GM21576 (cell line): Measurements from ENCODE around the gene ZNF585A.
A peak's percentile ranks its signal among the peaks of the same experiment; 100 is the strongest.
"Not testable (repeated sequence)": the region's sequence is repeated elsewhere in the genome, so short reads cannot be mapped to it uniquely, and the experiment has no call there.

Experiments
- ATAC-seq: cut with Tn5 transposase; IDR thresholded peaks from one replicate; pipeline ENCODE4 v1.9.1; 2021; ENCODE audit warnings: mild to moderate bottlenecking, moderate library complexity; ENCODE audit not compliant: unreplicated experiment

ZNF585A gene

DNA sequence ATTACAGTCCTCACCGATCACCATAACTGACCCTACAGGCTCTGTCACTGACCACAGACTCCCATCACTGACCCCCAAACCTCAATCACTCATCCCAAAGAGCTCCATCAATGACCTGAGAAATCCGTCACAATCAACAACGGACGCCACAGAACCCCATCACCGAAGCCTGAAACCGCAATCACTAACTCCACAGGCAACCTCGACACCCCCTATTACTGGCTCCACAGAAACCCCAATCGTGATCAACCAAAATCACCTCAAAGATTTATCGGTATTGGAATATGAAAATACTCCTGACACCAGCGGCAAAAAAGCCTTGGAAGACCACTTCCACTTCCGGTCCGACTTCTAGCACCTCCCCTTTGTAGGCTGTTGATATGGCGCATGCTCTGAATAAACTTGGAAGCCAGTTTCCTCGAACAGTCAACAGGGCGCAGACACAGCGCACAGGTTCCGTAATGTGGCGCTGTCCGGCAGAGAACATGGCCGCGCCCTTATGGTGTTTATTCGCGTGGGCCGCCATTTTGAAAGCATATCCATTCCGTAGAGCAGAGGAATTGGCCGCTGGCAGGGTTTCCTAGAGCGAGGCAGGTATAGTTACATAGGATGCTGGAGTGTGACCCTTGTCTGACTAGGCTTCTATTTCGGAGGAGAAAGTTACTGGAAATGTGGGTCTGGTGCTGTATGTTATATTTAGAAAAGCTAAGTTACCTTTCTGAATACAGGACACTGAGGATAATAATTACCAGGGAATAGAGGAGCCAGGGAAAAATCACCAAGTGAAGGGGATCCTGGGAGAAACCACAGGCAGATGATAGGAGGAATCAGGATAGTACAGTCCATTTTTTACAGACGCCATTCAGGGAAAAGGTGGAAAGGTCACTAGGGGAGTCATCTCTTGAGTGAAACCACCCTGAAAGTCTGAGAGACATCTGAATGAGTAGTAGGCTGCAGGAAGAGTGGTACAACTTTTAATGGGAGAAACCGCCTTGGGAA lies at the start of gene ZNF585A:
TSS of gene ZNF585A (minus strand) at position 328 of the 999 bp plus-strand sequence. CDS start 2,785 bp downstream, outside the sequence.
- peak; percentile 93 for ATAC-seq

GRCh38 chr19:37221136-37221535 lies 48.6 kb upstream of the ZNF585A start:
- ATAC-seq, result no peak

DNA sequence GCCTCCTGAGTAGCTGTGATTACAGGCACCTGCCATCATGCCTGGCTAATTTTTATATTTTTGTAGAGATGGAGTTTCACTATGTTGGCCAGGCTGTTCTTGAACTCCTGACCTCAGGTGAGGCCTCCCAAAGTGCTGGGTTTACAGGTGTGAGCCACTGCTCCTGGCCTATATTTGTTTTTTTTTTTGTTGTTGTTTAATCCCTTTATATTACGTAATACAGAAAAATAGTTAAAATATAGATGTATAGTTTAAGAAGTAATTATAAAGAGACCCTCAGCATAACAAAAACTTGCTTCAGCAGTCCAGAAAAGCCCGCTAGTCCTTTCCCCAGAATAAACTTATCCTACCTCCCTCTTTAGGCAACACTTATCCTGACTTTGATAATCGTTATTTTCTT lies 47.9 kb upstream of the ZNF585A start:
- no peak for ATAC-seq

DNA sequence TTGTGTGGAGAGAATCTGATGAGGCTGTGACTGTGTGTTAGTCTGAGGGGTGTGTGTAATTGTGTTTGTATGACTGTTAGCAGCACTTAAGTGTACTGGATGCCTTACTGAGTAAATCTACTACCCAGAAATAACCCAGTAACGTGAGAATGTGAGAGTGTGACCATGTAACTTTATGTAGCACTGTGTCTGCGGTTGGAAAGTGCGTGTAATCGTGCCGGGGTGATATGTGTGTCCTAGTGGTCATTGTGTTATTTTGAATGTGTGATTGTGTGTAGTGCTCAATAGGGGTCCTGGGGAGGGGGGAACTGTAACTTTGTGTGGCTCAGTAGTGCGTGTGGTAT lies 46.1 kb upstream of the ZNF585A start:
- no peak for ATAC-seq

DNA sequence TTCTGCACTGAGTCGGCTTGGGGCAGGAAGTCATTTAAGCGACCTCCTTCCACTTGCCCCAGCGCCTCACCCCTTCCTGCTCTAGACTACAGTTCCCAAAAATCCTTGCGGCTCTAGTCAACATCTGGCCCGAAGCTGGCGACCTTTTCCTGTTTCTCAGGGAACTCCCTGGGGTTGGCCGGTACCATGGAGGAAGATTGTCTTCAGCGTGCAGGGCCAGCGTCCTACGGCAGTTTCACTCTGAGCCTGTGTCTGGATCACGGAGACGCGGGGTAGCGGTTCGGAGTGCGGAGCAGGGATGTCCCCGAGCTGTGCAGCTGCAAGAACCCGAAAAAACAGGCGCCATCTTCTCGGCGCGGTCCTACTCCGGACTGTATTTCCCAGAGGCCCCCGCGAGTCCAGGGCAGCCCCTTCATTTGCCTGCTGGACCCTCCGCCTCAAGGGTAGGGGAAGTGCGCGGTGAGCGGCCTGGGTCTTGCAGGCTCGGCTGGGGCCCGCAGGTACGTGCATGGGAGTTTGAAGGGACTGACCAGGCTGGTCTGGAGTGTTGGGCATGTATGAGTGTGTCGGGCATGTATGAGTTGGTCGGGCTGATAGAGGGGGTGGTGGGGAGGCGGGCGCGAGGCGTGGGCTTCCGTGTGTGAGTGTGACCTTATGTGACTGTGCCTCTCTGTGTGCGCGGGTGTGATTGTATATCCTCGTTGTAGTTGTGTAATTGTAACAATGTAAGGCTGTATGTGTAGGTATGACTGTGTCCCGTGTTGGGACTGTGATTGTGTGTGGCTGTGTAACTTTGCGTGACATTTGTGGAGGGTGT lies 45.5 kb upstream of the ZNF585A start, which contains the start of gene ZNF383:
TSS of gene ZNF383 (plus strand) at position 440 of the 817 bp plus-strand sequence. CDS start 12,240 bp downstream, outside the sequence.
- peak; percentile 85 for ATAC-seq

DNA sequence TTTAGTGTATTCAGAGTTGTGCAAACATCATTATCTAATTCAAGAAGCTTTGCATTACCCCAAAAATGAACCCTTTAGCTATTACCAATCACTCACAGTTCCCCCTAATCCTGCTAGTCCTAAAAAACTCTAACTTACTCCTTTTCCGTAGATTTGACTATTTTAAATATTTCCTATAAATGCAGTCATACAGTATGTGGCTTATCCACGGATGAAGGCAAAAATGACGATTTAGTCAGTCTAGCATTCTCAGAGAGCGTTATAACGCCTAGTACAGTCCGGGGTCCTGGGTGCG lies 44.9 kb upstream of the ZNF585A start:
- no peak for ATAC-seq

DNA sequence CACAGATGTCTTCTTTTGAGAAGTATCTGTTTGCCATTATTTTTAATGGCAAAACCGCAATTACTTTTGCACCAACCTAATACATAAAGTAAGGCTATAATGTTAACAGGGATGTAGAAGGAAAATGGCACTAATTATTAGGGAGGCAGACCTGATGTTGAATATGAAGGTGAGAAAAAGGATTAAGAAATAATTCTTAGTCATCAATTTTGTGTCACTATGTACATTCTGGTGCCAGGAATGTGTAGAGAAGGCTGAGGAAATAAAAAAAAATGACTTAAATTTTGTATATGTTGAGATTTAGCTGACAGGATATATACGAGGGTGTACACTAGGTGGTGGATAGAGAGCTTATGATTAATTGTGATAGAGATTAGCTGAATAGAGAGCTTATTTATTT lies 25.3 kb upstream of the ZNF585A start:
- ATAC-seq, result no peak

- ATAC-seq, result not testable (repeated sequence)
These were observed 24.6 kb upstream of the ZNF585A start for GRCh38 chr19:37197115-37197514.

GRCh38 chr19:37195248-37195647 lies 22.8 kb upstream of the ZNF585A start:
- not testable (repeated sequence) for ATAC-seq

GRCh38 chr19:37186071-37186470 lies 13.6 kb upstream of the ZNF585A start:
- ATAC-seq, result not testable (repeated sequence)

- ATAC-seq, result no peak
These were observed 6.9 kb downstream of the ZNF585A start for GRCh38 chr19:37165635-37166034.

GRCh38 chr19:37160153-37160552 lies 12.3 kb downstream of the ZNF585A start:
- no peak for ATAC-seq

GRCh38 chr19:37148214-37148613 lies 24.3 kb downstream of the ZNF585A start:
- no peak for ATAC-seq

GRCh38 chr19:37136111-37136510 lies 36.4 kb downstream of the ZNF585A start:
- ATAC-seq, result no peak

GRCh38 chr19:37128821-37129177 lies 43.7 kb downstream of the ZNF585A start:
- no peak for ATAC-seq

DNA sequence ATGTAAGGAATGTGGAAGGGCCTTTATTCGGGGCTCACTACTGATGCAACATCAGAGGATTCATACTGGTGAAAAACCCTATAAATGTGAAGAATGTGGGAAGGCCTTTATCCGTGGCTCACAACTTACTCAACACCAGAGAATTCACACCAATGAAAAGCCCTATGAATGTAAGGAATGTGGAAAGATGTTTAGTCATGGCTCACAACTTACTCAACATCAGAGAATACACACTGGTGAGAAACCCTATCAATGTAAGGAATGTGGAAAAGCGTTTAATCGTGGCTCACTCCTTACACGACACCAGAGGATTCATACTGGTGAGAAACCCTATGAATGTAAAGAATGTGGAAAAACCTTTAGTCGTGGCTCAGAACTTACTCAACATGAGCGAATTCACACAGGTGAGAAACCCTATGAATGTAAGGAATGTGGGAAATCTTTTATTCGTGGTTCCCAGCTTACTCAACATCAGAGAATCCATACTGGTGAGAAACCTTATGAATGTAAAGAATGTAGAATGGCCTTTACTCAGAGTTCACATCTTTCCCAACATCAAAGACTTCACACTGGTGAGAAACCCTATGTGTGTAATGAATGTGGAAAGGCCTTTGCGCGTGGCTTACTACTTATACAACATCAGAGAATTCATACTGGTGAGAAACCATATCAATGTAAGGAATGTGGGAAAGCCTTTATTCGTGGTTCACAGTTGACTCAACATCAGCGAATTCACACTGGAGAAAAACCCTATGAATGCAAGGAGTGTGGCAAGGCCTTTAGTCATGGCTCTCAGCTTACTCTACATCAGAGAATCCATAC lies 44.3 kb downstream of the ZNF585A start:
- no peak for ATAC-seq

DNA sequence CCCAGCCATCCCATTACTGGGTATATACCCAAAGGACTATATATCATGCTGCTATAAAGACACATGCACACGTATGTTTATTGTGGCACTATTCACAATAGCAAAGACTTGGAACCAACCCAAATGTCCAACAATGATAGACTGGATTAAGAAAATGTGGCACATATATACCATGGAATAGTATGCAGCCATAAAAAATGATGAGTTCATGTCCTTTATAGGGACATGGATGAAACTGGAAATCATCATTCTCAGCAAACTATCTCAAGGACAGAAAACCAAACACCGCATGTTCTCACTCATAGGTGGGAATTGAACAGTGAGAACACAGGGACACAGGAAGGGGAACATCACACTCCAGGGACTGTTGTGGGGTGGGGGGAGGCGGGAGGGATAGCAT lies 50.4 kb downstream of the ZNF585A start:
- not testable (repeated sequence) for ATAC-seq

GRCh38 chr19:37114001-37114400 lies 58.5 kb downstream of the ZNF585A start:
- ATAC-seq, result no peak

- ATAC-seq, result not testable (repeated sequence)
These were observed 60.7 kb downstream of the ZNF585A start for GRCh38 chr19:37111753-37112152.

- ATAC-seq, result not testable (repeated sequence)
These were observed 68.4 kb downstream of the ZNF585A start for GRCh38 chr19:37104135-37104534.

GRCh38 chr19:37098570-37098969 lies 73.9 kb downstream of the ZNF585A start:
- no peak for ATAC-seq
